NB4 (cell line): ENCODE measurements around the gene FOXP4.

Experiments
- POLR2A ChIP-seq: IDR thresholded peaks from 2 replicates; pipeline ENCODE4 v1.6.1; 2011; ENCODE audit warnings: mild to moderate bottlenecking; ENCODE audit not compliant: insufficient read length; ENCODE audit errors: extremely low read depth
- TF ChIP-seq, protein P1 (sequence below): IDR thresholded peaks from one replicate; pipeline ENCODE4 v1.5.1; 2012; ENCODE audit warnings: low read depth, low read length
- TF ChIP-seq, protein P2 (sequence below): IDR thresholded peaks from 2 replicates; pipeline ENCODE4 v1.6.1; 2011; ENCODE audit warnings: low read depth, low read length

DNA sequence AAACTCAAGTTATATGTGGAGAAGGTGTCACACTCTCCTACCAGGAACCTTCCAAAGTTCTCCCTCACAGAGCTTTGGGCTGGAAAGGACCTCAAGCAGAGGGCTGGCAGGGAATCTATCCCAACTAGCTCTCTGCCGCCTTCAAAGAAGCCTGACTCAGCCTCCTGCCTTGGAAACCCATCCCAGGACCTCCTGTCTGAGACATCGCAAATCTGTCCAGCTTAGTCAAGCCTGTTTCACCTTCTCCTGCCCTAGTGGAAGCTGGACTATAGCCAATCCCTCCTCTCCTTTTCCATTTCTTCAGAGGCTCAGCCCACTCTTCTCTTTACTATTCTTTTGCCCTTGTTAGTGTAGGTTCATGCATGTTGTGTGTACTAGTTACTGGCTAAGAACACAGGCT lies 48.2 kb upstream of the FOXP4 start:
- TF ChIP-seq, protein P1, sequence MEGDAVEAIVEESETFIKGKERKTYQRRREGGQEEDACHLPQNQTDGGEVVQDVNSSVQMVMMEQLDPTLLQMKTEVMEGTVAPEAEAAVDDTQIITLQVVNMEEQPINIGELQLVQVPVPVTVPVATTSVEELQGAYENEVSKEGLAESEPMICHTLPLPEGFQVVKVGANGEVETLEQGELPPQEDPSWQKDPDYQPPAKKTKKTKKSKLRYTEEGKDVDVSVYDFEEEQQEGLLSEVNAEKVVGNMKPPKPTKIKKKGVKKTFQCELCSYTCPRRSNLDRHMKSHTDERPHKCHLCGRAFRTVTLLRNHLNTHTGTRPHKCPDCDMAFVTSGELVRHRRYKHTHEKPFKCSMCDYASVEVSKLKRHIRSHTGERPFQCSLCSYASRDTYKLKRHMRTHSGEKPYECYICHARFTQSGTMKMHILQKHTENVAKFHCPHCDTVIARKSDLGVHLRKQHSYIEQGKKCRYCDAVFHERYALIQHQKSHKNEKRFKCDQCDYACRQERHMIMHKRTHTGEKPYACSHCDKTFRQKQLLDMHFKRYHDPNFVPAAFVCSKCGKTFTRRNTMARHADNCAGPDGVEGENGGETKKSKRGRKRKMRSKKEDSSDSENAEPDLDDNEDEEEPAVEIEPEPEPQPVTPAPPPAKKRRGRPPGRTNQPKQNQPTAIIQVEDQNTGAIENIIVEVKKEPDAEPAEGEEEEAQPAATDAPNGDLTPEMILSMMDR, result no peak
- no peak for TF ChIP-seq POLR2A
- TF ChIP-seq, protein P2, sequence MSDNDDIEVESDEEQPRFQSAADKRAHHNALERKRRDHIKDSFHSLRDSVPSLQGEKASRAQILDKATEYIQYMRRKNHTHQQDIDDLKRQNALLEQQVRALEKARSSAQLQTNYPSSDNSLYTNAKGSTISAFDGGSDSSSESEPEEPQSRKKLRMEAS, result no peak
